Hematopoietic multipotent progenitor cell treated with erythropoietin and hydrocortisone succinate and interleukin-3 and kit ligand, for 4 days (in vitro differentiated cells): ENCODE data around the gene GSTT2.

ENCODE experiments used
- DNase-seq: peaks from one replicate; pipeline ENCODE4 v3.0.0-alpha.2; 2015

GSTT2 gene

DNA sequence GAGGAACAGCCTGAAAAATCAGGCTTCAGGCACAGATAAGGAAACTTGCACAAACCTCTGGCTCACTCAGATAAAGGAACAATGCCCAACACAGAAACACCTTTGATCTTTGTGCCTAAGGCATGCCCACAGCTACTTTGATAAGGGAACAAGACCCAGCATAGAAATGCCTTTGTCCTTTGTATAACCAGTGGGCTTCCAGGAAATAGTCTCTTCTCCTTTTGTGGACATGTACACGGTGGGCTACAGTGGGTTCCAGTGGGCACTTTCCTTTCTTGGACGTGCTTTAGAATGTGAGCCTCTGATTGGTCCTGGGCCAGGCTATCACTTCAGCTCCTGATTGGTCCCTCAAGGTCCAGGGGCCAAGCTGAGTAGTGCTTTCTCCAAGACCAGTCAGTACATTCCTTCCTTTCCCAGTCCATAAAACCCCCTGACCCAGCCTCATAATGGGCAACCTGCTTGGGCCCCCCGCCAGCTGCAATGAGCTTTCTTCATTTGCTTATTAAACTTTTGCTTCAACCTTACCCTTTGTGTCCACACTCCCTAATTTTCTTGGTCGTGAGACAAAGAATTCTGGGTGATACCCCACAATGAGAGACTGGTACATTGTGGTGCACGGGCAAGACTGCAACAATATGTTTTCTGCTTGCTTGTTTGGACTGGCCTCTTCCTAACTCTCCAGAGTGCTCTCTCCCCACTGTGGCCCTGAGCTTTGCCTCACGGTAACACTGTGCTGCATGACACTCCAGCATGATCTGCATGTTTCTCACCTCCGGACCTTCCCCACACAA lies 29.5 kb downstream of the GSTT2 start:
- peak; percentile 84 for DNase-seq

DNA sequence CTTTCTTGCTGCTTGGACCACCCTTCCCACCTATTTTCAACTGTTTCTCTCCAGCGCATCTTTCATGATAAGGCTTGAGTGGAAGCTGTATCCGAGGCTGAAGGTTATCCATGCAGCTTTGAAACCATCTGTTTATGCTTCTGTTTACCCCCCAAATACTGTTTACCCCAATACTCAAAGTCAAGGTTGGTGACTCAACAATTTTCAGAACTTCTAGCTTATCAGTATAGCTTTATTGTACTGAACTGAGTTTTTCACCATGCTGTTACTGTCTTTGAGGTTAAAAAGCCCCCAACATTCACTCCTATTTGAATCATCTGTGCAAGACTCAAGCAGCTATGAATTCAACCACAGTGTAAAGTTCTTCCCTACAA lies 30.1 kb downstream of the GSTT2 start:
- DNase-seq, result no peak

DNA sequence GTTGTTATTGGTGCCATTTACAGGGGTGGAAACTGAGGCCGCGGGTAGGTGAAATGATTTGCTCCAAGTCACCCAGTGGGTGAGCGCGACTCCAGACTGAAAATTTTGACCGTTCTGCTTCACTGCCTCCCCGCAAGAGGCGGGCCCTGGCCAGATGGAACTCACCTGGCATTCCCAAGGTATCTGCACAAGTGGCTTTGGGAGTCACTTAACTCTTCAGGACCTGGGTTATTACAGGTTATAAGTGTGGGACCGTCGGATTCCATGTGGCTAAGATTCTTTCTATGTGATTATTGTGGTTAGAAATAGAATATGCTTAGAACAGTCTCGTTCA lies 31.8 kb downstream of the GSTT2 start:
- no peak for DNase-seq

DNA sequence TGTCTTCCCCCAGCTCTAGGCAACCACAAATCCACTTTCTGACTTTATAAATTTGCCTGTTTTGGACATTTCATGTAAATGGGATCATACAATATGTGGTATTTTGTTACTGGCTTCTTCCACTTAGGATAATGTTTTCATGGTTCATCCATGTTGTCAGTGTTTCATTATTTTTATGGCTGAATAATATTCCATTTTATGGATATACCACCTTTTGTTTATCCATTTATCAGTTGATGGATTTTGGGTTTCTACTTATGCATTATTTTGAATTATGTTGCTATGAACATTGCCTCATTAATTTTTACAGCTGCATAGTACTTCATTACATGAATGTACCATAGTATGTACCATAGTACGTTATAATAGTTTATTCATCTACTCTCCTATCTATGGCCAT lies 36.2 kb downstream of the GSTT2 start:
- no peak for DNase-seq

DNA sequence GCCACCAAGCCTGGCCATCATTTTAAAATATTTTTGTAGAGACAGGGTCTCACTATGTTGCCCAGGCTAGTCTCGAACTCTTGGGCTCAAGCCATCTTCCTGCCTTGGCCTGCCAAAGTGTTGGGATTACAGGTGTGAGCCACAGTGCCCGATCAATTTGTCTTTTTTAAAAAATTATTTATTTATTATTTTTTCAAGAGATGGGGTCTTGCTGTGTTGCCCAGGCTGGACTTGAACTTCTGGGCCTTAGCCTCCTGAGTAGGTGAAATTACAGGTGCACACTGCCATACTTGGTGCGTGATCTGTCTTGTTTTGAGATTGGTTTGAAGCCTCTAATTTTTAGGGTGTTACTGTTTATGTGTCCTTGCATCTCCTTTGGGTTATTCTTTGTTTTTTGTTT lies 41.4 kb downstream of the GSTT2 start:
- DNase-seq, result no peak

DNA sequence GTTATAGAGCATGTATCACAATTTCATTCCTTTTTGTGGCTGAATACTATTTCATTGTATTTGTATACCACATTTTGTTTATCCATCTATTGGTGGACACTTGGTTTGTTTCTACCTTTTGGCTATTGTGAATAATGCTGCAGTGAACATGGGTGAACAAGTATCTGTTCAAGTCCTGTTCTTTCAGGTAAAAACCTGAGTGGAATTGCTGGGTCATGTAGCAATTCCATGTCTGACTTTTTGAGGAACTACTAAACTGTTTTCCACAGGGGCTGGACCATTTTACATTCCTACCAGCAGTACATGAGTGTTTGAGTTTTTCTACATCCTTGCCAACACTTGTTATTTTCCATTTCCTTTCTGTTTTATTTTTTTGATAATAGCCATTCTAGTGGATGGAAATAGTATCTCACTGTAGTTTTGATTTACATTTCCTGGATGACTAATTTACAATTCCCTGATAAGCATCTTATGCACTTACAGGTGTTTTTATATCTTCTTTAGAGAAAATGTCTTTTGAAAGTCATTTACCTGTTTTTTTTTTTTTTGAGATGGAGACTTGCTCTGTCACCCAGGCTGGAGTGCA lies 43.4 kb downstream of the GSTT2 start:
- no peak for DNase-seq

DNA sequence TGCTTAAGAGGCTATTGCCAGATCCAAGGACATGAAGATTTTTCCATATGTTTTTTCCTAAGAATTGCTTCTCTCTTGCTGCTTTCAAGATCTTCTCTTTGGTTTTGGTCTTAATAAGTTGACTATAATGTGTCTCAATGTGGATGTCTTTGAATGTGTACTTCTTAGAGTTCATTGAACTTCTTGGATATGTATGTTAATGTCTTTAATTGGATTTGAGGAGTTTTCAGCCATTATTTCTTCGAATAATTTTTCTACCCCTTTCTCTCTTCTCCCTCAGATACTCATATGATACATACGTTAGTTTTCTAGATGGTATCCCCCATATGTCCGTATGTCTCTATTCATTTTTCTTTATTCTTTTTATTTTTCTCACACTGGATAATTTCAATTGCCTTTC lies 44.4 kb downstream of the GSTT2 start:
- no peak for DNase-seq

DNA sequence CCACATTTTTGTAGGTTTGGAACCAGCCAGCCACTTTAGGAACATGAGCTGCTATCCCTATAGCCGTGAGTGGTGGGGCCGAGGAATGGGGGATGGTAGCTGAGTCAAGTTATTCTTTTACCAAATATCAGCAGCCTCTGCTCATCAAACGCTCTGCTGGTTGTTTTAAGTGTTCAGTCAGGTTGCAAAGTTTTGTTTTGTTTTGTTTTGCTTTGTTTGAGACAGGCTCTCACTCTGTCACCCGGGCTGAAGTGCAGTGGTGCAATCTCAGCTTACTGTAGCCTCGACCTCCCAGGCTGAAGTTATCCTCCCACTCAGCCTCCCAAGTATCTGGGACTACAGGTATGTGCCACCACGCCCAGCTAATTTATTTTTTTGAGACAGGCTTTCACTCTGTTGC lies 45.5 kb downstream of the GSTT2 start:
- no peak for DNase-seq

DNA sequence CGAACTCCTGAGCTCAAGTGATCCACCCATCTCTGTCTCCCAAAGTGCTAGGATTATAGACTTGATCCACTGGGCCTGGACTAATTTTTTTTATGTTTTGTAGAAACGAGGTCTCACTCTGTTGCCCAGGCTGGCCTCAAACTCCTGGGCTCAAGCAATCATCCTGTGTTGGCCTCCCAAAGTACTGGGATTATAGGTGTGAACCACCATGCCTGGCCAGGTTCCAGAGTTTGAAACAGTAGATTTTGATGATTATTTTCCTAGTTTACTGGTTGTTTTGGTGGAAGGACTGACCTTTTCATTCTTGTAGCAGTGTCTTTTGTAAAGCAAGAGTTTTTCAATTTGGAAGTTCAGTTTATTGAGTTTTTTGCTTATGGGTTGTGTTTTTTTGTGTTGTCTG lies 46.1 kb downstream of the GSTT2 start:
- DNase-seq, result no peak

DNA sequence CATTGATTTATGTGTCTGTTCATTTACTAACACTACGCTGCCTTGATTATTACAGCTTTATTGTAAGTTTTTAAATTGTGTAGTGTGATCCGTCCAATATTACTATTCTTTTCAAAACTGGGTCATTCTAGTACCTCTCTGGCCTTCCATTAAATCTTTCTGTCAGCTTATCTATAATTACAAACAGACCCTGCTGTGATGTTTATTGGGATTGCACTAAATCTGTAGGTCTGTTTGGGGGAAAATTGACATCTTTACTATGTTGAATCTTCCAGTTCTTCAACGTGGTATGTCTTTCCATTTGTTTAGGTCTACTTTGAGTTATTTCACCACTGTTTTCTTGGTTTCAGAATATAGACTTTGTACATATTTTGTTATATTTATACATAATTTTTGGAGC lies 46.8 kb downstream of the GSTT2 start:
- no peak for DNase-seq

DNA sequence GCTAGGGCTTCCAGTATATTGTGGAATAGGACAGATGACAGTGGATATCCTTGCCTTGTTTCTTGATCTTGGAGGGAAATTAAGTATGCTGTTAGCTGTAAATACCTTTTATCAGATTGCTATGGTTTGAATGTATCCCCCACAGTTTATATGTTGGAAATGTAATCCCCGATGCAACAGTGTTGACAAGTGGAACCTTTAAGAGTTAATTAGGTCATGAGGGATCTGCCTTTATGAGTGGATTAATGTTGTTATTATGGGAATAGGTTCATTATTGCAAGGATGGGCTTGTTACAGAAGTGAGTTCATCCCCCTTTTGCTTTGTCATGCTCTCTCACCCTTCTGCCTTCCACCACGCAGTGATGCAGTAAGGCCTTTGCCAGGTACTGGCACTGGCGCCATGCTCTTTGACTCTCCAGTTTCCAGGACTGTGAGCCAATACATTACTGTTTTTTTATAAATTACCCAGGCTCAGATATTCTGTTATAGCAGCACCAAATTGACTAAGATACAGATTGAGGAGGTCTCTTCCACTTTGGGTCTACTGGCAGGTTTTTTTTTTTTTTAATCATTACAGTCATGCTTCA lies 47.5 kb downstream of the GSTT2 start:
- DNase-seq, result no peak

DNA sequence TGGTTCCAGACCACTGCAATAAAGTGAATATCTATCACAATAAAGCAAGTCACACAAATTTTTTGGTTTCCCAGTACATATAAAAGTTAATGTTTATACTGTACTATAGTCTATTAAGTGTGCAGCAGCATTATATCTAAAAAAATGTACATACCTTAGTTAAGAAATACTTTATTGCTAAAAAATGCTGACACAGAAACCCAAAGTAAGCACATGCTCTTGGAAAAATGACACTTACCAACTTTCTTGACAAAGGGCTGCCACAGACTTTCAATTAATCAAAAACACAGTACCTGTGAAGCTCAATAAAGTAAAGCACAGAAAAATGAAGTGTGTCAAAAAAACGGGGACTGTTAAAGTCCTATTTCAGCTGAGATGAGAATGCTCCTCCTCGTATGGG lies 48.1 kb downstream of the GSTT2 start:
- DNase-seq, result no peak

DNA sequence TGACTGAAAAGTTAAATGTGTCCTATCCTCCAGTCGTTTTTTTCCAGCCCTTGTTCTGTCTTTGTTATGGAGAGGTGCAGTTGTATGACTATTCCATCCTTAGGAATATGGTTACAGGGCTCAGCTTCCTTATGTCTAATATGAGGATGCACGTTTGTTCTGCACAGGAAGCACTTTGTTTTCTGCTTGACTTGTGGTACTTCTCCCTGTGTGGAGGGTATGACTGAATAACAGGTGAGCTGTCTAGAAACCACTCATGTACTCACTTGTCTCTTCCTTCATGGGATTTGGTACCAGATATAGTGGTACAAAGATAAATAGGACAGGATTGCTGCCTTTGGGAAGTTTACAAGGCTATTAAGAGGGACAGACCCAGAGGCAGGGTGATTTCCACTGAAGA lies 48.6 kb downstream of the GSTT2 start:
- DNase-seq, result no peak

DNA sequence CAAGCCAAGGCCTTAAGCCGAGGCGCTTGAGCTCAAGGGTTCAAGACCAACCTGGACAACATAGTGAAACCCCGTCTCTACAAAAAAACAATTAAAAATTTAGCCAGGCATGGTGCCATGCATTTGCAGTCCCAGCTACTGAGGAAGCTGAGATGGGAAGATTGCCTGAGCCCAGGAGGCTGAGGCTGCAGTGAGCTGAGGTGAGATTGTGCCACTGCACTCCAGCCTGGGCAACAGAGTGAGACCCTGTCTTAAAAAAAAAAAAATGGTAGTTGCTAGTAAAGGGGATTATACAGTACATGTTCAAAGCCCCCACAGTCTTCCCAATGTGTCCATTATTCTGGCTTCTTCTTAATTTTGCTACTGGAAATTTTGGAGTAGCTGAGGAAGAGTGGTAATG lies 49.4 kb downstream of the GSTT2 start:
- no peak for DNase-seq

DNA sequence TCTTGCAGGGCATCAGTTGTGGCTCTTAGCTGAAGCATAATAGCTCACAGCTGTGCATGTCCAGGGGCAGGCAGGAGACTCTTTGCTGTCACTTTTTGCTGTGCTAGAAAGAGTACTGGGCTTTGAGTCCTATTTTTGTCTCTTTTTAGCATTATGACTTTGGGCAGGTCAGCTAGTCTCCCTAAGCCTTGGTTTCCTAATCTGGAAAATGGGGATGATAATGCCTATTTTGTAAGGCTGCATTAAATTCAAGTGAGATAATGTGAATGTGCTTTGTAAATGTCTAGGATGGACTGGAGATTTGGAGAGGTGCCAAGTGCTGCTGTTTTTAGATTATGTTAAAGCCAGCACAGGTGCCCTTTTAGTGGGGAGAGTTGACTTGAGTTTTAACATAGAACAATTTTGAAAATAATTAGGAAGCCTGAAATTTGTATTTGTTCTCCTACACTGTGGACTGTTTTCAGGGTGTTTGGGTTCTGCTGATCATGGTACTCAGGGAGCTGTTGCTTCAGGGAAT lies 50.3 kb downstream of the GSTT2 start:
- DNase-seq, result peak; percentile 53
